NCI-H524 (cell line): ENCODE measurements around the gene ABCC3.
A peak's percentile ranks its signal among the peaks of the same experiment; 100 is the strongest.

Experiments
- DNase-seq, 2 experiments: peaks; one replicate each; lab custom pipeline; 2025; lab: John Stamatoyannopoulos, UW

The ABCC3 gene

GRCh38 chr17:50627782-50628601 lies 6.7 kb upstream of the ABCC3 start:
- DNase-seq: peak in 1 of 2 experiments; percentile 42

GRCh38 chr17:50629902-50630301 lies 4.8 kb upstream of the ABCC3 start:
- no peak for DNase-seq

GRCh38 chr17:50630524-50631194 lies 4.0 kb upstream of the ABCC3 start:
- DNase-seq: peak in 1 of 2 experiments; percentile 59

- no peak for DNase-seq
Measured at GRCh38 chr17:50631195-50631907, 3.3 kb upstream of the ABCC3 start.

- DNase-seq: no peak
Measured at GRCh38 chr17:50631908-50632571, 2.6 kb upstream of the ABCC3 start.

- no peak for DNase-seq
Measured at GRCh38 chr17:50632637-50633036, 2.0 kb upstream of the ABCC3 start.

GRCh38 chr17:50633683-50634082 lies 998 bp upstream of the ABCC3 start:
- no peak for DNase-seq

- DNase-seq: peak in 1 of 2 experiments; percentile 14
Measured at GRCh38 chr17:50634915-50635731, 442 bp downstream of the ABCC3 start.

- DNase-seq: no peak
Measured at GRCh38 chr17:50635732-50635981, 976 bp downstream of the ABCC3 start.

GRCh38 chr17:50635982-50636803 lies 1.5 kb downstream of the ABCC3 start:
- no peak for DNase-seq

- DNase-seq: no peak
Measured at GRCh38 chr17:50636804-50637195, 2.1 kb downstream of the ABCC3 start.

GRCh38 chr17:50637829-50638605 lies 3.3 kb downstream of the ABCC3 start:
- DNase-seq: no peak

- DNase-seq: no peak
Measured at GRCh38 chr17:50638606-50638965, 3.9 kb downstream of the ABCC3 start.

GRCh38 chr17:50638966-50639713 lies 4.5 kb downstream of the ABCC3 start:
- no peak for DNase-seq

GRCh38 chr17:50640686-50641351 lies 6.1 kb downstream of the ABCC3 start:
- no peak for DNase-seq

- DNase-seq: no peak
Measured at GRCh38 chr17:50641357-50641756, 6.7 kb downstream of the ABCC3 start.

- DNase-seq: no peak
Measured at GRCh38 chr17:50642071-50642721, 7.5 kb downstream of the ABCC3 start.
